GM12801 (cell line): Measurements from ENCODE around the gene SNU13.

Experiments
- TF ChIP-seq, protein P1 (sequence below): IDR thresholded peaks from one replicate; pipeline ENCODE4 v1.5.1; 2011; ENCODE audit warnings: control low read depth; ENCODE audit not compliant: insufficient read length; ENCODE audit errors: extremely low read depth

The SNU13 gene

DNA sequence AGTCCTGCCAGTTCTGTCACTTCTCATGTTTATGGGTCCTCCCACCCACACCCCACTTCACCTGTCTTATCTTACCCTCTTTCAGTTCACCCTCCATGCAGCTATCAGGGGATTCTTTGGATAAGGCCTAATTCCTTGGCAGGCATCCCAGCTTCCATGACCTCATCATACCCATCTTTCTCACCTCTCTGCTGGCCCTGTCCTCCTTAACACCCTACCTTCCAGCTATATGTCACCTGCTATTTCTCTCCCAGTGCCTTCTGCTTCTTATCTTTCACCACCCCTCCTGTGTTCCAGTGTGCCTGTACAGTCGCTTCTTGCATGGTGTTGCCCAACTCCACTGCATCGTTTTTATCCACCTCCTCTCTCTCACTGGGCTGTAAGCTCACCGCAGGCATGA lies 28.3 kb downstream of the SNU13 start:
- TF ChIP-seq, protein P1, sequence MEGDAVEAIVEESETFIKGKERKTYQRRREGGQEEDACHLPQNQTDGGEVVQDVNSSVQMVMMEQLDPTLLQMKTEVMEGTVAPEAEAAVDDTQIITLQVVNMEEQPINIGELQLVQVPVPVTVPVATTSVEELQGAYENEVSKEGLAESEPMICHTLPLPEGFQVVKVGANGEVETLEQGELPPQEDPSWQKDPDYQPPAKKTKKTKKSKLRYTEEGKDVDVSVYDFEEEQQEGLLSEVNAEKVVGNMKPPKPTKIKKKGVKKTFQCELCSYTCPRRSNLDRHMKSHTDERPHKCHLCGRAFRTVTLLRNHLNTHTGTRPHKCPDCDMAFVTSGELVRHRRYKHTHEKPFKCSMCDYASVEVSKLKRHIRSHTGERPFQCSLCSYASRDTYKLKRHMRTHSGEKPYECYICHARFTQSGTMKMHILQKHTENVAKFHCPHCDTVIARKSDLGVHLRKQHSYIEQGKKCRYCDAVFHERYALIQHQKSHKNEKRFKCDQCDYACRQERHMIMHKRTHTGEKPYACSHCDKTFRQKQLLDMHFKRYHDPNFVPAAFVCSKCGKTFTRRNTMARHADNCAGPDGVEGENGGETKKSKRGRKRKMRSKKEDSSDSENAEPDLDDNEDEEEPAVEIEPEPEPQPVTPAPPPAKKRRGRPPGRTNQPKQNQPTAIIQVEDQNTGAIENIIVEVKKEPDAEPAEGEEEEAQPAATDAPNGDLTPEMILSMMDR = no peak

DNA sequence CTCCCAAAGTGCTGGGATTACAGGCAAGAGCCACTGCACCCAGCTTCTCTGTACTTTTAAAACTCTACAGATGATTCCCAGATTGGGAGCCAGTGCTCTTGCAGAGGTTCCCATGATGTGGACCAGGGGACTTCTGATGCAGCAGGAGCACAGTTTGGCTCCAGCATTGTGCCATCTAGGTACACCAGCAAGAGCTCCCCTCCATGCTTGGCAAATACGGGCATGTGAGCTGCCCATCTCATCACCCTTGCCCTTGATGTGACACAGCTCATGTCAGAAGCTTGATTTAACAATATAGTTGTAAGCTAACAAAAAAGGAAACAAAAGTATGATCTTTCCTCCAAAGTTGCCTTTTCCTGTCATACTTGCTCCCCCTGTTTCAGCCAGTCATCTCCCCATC lies 28.7 kb downstream of the SNU13 start:
- TF ChIP-seq, protein P1 = no peak

DNA sequence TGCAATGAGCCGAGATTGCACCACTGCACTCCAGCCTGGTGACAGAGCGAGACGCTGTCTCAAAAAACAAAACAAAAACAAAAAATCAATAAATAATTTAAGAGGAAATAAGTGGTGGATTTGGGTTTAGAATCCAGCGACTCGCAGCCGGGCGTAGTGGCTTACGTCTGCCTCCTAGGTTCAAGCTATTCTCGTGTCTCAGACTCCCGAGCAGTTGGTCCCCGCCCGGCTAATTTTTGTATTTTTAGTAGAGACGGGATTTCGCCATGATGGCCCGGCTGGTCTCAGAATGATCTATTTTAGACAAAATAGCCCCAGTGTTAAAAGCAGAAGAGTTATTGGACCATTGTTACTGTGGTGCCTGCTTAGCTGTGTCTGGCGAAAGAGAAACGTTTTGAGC lies 29.8 kb downstream of the SNU13 start:
- TF ChIP-seq, protein P1 = no peak

DNA sequence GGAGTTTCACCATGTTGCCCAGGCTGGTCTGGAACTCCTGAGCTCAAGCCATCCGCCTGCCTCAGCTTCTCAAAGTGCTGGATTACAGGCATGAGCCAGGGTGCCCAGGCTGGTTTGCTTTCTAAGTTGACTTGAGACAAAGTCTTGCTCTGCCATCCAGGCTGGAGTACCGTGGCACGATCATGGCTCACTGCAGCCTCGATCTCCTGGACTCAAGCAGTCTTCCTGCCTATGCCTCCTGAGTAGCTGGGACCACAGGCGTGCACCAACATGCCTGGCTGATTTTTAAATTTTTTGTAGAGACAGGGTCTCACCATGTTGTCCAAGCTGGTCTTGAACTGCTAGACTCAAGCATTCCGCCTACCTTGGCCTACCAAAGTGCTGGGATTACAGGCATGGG lies 31.0 kb downstream of the SNU13 start:
- TF ChIP-seq, protein P1 = no peak

DNA sequence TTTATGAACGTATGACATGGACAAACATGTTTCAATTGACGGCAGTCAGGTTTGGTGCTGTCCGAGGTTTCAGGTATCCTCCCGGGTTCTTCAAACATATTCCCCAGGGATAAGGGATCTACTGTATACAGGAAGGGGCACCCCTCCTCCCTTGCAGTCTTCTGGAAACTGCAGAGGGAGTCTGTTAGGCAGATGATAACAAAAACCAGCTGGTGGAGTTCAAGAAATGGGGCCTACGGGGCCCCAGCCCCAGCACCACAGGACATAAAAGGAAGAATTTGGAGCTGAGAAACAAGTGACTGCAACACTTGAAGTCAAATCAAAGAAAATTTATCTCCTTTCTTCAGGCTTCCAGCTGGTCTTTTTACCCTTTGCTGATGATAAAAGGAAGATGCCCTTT lies 32.1 kb downstream of the SNU13 start:
- TF ChIP-seq, protein P1 = no peak

DNA sequence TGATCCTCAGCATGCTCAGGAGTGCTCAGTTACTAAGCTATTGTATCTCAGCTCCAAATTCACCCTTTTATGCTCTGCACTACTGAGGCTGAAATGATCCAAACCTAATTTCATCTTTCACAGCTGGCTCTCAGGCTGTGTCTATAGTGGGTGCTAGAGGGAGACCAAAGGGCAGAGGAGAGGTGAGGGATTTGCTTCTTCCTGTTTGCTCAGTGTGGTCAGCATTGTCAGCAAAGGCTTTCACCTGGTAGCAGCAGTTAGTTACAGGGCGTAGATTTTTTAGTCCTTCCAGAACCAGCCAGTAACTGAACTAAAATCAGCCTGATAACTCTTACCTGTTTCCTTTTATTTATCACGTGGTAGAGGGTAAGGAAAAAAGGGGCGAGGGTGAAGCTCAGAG lies 34.3 kb downstream of the SNU13 start:
- TF ChIP-seq, protein P1 = no peak

DNA sequence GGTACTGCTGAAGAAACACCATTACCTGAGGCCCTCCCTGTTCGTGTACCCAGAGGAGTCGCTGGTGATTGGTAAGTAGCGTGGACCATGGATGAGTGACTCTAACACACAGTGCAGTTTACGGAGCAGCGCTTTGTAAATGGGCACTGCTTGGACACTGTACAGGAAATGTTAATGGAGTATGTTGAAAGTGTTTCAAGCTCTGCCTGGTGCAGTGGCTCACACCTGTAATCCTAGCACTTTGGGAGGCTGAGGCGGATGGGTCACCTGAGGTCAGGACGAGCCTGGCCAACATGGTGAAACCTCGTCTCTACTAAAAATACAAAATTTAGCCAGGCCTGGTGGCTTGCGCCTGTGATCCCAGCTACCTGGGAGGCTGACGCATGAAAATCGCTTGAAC lies 37.8 kb downstream of the SNU13 start:
- TF ChIP-seq, protein P1 = no peak

DNA sequence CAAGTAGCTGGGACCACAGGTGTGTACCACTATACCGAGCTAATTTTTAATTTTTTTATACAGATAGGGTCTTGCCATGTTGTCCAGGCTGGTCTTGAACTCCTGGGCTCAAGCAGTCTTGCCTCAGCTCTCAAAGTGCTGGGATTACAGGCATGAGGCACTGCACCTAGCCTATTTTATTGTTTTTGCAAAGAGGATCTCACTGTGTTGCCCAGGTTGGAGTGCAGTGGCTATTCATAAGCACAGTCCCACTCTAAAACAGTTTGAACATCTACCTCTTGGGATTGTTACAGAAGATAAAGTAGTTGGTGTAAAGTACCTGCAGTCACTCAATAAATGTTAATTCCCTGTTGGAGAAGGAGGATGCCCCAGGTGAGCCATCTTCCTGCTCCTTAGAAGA lies 38.4 kb downstream of the SNU13 start:
- TF ChIP-seq, protein P1 = no peak
